ENCODE results near the gene ZNF576.

The ZNF576 gene

GRCh38 chr19:43605875-43606568, 9.6 kb downstream of the ZNF576 start:
- TF ChIP-seq SIN3A (IDR thresholded peaks at IDR 0.05; ENCODE audit: borderline replicate concordance, insufficient read depth, low read length) (no peak), REST (IDR thresholded peaks at IDR 0.05; ENCODE audit: insufficient read depth in 1 of 2, low read depth in 2 of 2, low read length in 2 of 2) (no peak), FOXP2 (optimal IDR thresholded peaks at IDR 0.05; ENCODE audit: borderline replicate concordance, extremely low read depth, extremely low read length, insufficient read depth) (no peak), POLR2AphosphoS5 (IDR thresholded peaks at IDR 0.05; ENCODE audit: low read depth, low read length) (no peak), TAF1 (IDR thresholded peaks at IDR 0.05; ENCODE audit: borderline replicate concordance, insufficient read depth, low read length) (no peak)

- no peak for TF ChIP-seq SIN3A (IDR thresholded peaks at IDR 0.05; ENCODE audit: borderline replicate concordance, insufficient read depth, low read length)
Observed at GRCh38 chr19:43606569-43607229, 10.3 kb downstream of the ZNF576 start.

GRCh38 chr19:43607238-43608205, 11.1 kb downstream of the ZNF576 start:
- TF ChIP-seq TAF1 (IDR thresholded peaks at IDR 0.05; ENCODE audit: borderline replicate concordance, insufficient read depth, low read length), result no peak
- no peak for TF ChIP-seq FOXP2 (optimal IDR thresholded peaks at IDR 0.05; ENCODE audit: borderline replicate concordance, extremely low read depth, extremely low read length, insufficient read depth)
- no peak for TF ChIP-seq SIN3A (IDR thresholded peaks at IDR 0.05; ENCODE audit: borderline replicate concordance, insufficient read depth, low read length)
- no peak for TF ChIP-seq REST (IDR thresholded peaks at IDR 0.05; ENCODE audit: insufficient read depth in 1 of 2, low read depth in 2 of 2, low read length in 2 of 2)
- TF ChIP-seq POLR2AphosphoS5 (IDR thresholded peaks at IDR 0.05; ENCODE audit: low read depth, low read length), result no peak

- no peak for TF ChIP-seq REST (IDR thresholded peaks at IDR 0.05; ENCODE audit: insufficient read depth in 1 of 2, low read depth in 2 of 2, low read length in 2 of 2)
- no peak for TF ChIP-seq TAF1 (IDR thresholded peaks at IDR 0.05; ENCODE audit: borderline replicate concordance, insufficient read depth, low read length)
- TF ChIP-seq SIN3A (IDR thresholded peaks at IDR 0.05; ENCODE audit: borderline replicate concordance, insufficient read depth, low read length), result no peak
- no peak for TF ChIP-seq FOXP2 (optimal IDR thresholded peaks at IDR 0.05; ENCODE audit: borderline replicate concordance, extremely low read depth, extremely low read length, insufficient read depth)
- no peak for TF ChIP-seq POLR2AphosphoS5 (IDR thresholded peaks at IDR 0.05; ENCODE audit: low read depth, low read length)
Observed at GRCh38 chr19:43609872-43610271, 13.5 kb downstream of the ZNF576 start.

- TF ChIP-seq FOXP2 (optimal IDR thresholded peaks at IDR 0.05; ENCODE audit: borderline replicate concordance, extremely low read depth, extremely low read length, insufficient read depth) (no peak), POLR2AphosphoS5 (IDR thresholded peaks at IDR 0.05; ENCODE audit: low read depth, low read length) (no peak), SIN3A (IDR thresholded peaks at IDR 0.05; ENCODE audit: borderline replicate concordance, insufficient read depth, low read length) (no peak), TAF1 (IDR thresholded peaks at IDR 0.05; ENCODE audit: borderline replicate concordance, insufficient read depth, low read length) (no peak), REST (IDR thresholded peaks at IDR 0.05; ENCODE audit: insufficient read depth in 1 of 2, low read depth in 2 of 2, low read length in 2 of 2) (no peak)
Observed at GRCh38 chr19:43610493-43610892, 14.1 kb downstream of the ZNF576 start.
